HuH-7 (cell line): Measurements from ENCODE around the gene PRPS1.
"Not testable (repeated sequence)": the region's sequence is repeated elsewhere in the genome, so short reads cannot be mapped to it uniquely, and the experiment has no call there.

Experiments
- DNase-seq: peaks from one replicate; pipeline ENCODE4 v3.0.0; 2011; ENCODE audit warnings: low spot score

Gene PRPS1

GRCh38 chrX:107630031-107630689, 1.9 kb downstream of the PRPS1 start:
- no peak for DNase-seq

GRCh38 chrX:107632346-107632745, 4.0 kb downstream of the PRPS1 start:
- DNase-seq: no peak

- no peak for DNase-seq
Measured at GRCh38 chrX:107646735-107647134, 18.4 kb downstream of the PRPS1 start.

- DNase-seq: no peak
Measured at GRCh38 chrX:107648332-107648731, 20.0 kb downstream of the PRPS1 start.

- DNase-seq: no peak
Measured at GRCh38 chrX:107654566-107654871, 26.2 kb downstream of the PRPS1 start.

- peak; percentile 30 for DNase-seq
Measured at GRCh38 chrX:107654872-107655761, 26.8 kb downstream of the PRPS1 start.

GRCh38 chrX:107656978-107657377, 28.7 kb downstream of the PRPS1 start:
- DNase-seq: no peak

GRCh38 chrX:107658660-107659059, 30.4 kb downstream of the PRPS1 start:
- no peak for DNase-seq

- no peak for DNase-seq
Measured at GRCh38 chrX:107659286-107659685, 31.0 kb downstream of the PRPS1 start.

- no peak for DNase-seq
Measured at GRCh38 chrX:107659768-107660167, 31.5 kb downstream of the PRPS1 start.

GRCh38 chrX:107662145-107662544, 33.8 kb downstream of the PRPS1 start:
- no peak for DNase-seq

- no peak for DNase-seq
Measured at GRCh38 chrX:107662824-107663223, 34.5 kb downstream of the PRPS1 start.

- no peak for DNase-seq
Measured at GRCh38 chrX:107666931-107667330, 38.6 kb downstream of the PRPS1 start.

- no peak for DNase-seq
Measured at GRCh38 chrX:107667426-107667825, 39.1 kb downstream of the PRPS1 start.

- DNase-seq: not testable (repeated sequence)
Measured at GRCh38 chrX:107668710-107669109, 40.4 kb downstream of the PRPS1 start.

- DNase-seq: no peak
Measured at GRCh38 chrX:107669261-107669660, 41.0 kb downstream of the PRPS1 start.

- no peak for DNase-seq
Measured at GRCh38 chrX:107669885-107670628, 41.7 kb downstream of the PRPS1 start.

GRCh38 chrX:107671256-107671655, 42.9 kb downstream of the PRPS1 start:
- DNase-seq: not testable (repeated sequence)

- peak; percentile 47 for DNase-seq
Measured at GRCh38 chrX:107672955-107673378, 44.7 kb downstream of the PRPS1 start.

- DNase-seq: no peak
Measured at GRCh38 chrX:107673431-107673830, 45.1 kb downstream of the PRPS1 start.

GRCh38 chrX:107673933-107674479, 45.7 kb downstream of the PRPS1 start:
- no peak for DNase-seq
